HG02981 (cell line): Measurements from ENCODE around the gene UMODL1.

Source experiments
- ATAC-seq: cut with Tn5 transposase; IDR thresholded peaks from one replicate; pipeline ENCODE4 v1.9.1; 2021; ENCODE audit warnings: mild to moderate bottlenecking, moderate library complexity; ENCODE audit not compliant: unreplicated experiment

Gene UMODL1

DNA sequence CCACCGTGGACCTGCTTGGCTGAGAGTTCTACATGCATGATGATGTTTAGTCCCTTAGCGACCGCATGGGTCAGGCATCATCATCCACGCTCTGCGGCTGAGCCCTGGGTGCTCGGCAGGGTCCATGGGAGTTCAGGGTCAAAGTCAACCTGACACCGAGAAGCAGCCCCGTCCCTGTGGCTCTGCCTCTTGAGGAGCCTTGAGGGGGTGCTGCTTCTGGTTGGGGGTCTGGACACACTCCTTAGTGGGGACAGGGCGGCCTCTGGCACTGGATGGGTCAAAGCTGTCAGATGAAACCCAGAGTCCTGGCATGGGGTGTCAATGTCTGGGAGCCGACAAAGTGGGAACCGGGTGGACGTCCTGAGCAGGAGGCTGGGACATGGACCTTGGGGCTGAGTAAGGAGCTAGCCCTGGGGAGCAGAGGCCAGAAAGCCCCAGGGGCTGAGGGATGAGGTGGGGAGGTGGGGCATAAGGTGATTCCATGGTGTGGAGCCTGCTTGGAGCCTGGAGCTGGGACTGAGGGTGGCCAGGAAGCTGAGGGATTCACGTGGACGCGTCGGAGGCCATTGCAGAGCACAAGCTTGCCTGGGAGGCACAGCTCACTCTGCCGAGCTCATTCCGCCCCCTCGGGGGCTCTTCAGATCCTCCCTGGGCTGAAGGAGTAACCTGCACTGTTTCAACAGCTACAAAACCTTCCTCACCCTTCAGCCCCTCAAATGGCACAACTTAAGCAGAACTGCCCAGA lies 53.9 kb downstream of the UMODL1 start:
- no peak for ATAC-seq

DNA sequence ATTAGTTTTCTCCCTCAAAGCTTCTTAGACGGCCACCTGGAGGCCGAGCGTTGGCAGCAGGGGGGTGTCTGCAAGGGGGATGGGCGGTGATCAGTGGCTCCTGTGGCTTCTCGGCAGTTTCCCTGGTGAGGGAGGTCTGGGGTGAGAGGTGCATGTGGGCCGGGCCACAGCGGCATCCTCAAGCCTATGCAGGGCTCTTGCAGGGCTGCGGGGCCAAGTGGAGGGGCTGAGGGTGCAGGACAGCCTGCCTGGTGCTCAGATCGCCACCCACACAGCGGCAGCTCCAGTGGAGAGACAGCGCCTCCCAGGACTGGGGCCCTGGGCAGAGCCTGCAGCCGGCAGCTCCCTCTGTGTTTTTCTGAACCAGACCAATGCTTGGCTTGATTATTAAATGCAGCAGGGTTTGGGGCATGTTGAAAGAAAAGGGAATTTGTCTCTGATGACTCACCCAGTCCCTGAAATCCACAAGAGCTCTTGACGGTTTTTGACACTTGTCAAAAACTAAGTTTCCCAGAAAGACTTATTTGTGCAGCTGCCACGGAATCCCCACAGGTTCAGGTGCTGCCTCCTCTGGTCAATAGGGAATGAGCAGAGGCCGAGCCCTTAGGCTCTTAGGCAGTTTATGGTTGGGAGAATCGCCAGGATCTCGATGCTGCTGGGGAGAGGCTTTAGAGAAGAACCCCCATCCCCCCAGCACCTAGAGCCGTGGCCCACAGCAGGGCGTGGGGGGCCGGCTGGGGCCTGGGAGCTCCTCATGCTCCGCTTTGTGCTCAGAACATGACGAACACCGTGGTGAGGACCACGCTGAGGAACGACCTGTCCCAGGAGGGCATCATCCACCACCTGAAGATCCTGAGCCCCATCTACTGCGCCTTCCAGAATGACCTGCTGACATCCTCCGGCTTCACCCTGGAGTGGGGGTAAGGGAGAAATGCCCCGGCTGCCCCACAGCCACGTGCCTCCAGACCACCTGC lies 54.7 kb downstream of the UMODL1 start:
- ATAC-seq = no peak

DNA sequence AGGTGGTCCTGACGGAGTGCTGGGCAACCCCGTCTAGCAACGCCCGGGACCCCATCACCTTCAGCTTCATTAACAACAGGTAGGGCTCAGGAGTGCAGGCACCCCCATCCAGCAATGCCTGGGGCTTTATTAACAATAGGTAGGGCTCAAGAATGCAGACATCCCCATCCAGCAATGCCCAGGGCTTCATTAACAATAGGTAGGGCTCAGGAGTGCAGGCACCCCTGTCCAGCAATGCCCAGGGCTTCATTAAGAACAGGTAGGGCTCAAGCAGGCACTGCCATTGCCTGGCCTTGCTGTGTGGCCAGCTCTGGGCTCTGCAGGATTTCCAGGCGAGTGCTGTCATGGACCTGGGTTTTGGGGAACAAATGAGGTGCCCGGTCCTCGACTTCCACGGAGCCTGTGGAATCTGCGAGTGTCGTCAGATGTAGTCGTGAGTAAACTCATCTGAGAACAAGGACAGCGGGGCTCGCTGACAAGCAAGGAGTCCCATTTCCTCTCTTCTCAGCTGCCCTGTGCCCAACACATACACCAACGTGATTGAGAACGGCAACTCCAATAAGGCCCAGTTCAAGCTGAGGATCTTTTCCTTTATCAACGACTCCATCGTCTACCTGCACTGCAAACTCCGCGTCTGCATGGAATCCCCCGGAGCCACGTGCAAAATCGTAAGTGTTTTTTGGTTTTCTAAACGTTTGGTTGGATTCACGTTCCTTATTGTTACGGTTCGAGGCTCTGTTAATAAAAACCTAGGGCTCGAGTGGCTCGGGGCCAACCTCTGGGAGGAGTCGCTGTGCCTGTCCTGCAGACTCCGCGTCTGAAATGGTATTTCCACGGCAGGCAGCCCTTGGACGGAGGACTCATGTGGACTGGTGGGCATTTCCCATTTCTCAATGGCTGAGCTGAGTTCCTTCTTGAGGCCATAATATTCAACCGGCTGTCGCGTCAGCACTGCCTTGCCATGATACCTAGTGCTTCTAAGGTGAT lies 56.3 kb downstream of the UMODL1 start:
- ATAC-seq = no peak

DNA sequence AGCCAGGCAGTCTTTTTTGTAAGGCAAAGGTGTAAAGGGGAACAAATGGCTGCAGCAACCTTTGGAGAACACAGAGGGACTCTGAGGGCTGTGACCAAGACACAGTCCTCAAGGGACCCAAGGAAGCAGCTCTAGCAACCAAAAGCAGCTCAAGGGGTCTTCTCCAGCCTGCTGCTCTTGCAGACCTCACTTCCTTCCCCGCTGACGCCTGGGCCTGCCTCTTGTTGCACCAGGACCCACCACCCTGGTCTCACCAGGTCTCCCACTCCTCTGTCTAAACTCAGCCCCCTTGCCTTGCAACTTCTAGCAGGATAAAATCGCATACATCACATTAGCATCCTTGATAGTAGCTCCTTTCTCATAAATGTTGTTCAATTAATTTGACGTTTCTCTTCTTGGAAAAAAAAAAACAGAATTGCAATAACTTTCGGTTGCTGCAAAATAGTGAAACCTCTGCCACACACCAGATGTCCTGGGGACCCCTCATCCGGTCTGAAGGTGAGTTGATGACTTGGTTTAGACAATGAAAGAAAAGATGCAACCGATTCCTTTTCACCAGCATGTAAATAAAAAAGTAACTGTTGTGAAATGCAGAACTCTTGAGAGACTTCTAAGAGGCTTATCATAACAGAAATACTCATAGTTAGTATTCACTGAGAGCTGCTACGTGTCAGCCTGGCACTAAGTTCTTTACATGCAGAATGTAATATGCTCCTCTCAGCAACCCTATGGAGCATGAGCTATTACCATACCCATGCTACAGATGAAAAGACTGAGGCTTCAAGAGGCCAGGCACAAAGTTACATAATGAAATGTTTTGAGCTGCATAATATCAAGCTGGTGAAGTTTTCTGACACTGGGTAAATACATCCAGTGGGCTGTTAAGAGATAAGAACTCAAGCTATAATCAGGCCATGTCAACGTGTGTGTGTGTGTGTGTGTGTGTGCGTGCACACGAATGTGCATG lies 58.5 kb downstream of the UMODL1 start:
- no peak for ATAC-seq

GRCh38 chr21:42130441-42130840 lies 59.3 kb downstream of the UMODL1 start:
- ATAC-seq = no peak

- ATAC-seq = no peak
These were observed 61.1 kb downstream of the UMODL1 start for GRCh38 chr21:42132183-42132582.

- no peak for ATAC-seq
These were observed 62.0 kb downstream of the UMODL1 start for GRCh38 chr21:42133131-42133530.

DNA sequence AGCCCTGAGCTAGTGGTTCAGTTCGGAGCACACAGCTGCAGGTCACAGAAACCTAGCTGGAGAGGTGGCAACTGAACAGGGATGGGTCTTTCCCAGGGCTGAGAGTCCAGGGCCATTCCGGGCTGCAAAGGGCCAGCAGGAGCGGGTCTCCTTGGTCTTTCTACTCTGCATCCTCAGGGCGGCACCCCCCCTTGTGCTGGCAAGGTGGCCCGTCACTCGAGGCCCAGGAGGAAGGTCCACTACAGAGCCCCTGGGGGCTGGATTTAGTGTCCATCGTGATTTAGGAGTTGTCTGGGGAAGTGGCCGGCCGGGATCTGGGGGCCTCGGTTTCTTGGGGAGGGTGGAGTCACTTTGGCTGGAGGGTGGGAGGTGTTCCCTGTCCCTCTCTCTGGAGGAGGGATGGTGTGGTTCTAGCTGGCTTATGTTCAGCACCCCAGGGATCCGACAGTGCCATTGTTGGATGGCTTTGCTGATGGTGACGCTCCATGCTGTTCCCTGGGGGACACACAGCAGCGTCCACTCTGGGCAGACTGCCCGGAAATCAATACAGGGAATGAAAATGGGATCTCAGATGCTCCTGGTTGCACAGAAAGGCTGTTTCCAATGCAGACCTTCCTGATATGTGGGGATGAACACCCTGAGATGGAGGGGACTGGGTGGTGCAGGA lies 64.4 kb downstream of the UMODL1 start:
- no peak for ATAC-seq

DNA sequence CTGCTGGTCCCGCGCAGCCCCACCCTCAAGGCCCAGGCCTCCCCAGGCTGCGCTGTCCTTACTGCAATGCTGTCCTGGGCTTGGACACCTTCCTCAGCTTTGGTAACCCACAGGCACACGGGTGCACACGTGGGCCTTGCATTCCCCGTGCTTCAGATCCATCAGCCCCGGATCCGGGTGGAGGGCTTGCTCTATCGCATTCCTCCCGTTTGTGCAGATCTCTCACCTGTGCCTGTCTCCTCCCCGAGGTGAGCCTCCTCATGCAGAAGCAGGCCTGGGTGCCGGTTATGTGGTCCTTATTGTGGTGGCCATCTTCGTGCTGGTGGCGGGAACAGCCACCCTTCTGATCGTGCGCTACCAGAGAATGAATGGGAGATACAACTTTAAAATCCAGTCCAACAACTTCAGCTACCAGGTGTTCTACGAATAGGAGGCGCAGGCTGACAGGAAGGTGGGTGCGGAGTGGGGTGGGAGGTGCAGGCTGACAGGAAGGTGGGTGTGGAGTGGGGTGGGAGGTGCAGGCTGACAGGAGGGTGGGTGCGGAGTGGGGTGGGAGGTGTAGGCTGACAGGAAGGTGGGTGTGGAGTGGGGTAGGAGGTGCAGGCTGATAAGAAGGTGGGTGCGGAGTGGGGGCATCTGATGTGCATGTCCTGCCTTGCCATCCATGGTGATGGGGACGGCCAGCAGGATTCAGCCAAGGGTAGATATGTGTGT lies 66.2 kb downstream of the UMODL1 start:
- no peak for ATAC-seq

GRCh38 chr21:42140196-42140934 lies 69.2 kb downstream of the UMODL1 start:
- no peak for ATAC-seq

GRCh38 chr21:42141643-42142042 lies 70.5 kb downstream of the UMODL1 start:
- ATAC-seq = no peak

DNA sequence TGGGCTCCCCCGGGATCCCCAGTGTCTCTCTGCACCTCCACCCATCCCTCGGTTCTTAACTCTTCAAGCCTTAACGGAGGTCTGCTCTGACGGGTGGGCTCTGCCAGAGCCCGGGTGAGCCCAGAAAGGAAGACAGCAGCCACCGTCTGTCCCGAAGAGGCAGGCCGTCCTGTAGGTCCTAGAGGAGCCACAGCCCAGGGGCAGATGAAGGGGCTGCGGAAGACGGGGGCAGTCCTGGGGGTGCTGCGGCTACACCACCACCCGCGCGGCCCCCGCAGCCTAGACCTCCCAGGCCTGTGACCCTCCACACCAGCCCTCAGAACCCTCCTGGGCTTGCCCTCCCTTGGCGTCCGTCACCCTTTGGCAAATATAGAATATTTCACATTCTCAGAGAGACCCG lies 71.0 kb downstream of the UMODL1 start:
- no peak for ATAC-seq

- ATAC-seq = no peak
These were observed 71.5 kb downstream of the UMODL1 start for GRCh38 chr21:42142627-42143026.

GRCh38 chr21:42143111-42143510 lies 72.0 kb downstream of the UMODL1 start:
- no peak for ATAC-seq

GRCh38 chr21:42144221-42144620 lies 73.1 kb downstream of the UMODL1 start:
- no peak for ATAC-seq

- no peak for ATAC-seq
These were observed 73.8 kb downstream of the UMODL1 start for GRCh38 chr21:42144679-42145568.
